ENCODE data around the gene SPEG.

Gene SPEG

DNA sequence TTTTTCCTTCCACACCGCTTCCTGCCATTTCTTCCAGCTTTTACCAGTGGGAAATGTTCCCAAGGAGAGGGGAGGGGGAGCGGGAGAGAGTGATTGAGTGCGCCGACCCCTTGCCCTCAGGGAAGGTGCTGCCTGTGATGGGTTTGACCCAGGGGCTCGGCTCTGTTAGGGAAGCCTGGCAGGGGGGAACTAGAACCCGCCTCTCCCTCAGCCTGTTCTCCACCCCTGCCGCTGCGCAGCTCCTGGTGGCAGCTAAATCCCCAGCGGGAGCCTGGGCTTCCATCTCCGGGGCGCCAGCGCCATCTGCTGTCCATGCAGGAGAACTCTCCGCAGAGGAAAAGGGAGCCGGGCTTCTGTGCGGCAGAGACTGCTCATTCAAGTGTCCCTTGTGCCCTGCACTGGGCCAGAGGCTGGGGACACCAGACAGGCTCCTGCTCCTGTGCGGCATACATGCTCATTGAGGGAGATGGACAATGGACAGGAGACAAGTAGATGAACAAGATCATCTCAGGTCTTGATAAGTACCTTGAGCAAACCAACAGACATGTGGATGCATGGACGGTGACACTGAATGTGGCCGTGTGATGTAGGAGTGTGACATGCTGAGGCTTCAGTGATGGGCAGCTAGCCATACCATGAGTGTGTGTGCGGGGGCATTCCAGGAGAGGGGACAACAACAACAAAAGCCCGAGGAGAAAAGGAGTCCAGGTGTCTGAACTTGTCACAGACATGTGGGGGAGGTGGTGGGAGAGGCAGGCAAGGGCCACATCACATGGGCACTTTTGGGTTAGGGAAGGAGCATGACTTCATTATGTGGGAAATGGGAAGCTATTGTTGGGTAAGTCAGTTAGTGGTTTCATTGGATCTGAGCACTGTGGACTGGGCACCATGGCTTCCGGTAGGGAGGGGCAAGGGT lies 95.7 kb downstream of the SPEG start:
- peak; percentile 86 for DNase-seq
- in situ Hi-C loops (cut with HindIII; ENCODE audit: low pct_ligation_motif_present, low pct_unique_long_range_greater_than_20kb, low sequenced_read_pairs), result no loop called here

DNA sequence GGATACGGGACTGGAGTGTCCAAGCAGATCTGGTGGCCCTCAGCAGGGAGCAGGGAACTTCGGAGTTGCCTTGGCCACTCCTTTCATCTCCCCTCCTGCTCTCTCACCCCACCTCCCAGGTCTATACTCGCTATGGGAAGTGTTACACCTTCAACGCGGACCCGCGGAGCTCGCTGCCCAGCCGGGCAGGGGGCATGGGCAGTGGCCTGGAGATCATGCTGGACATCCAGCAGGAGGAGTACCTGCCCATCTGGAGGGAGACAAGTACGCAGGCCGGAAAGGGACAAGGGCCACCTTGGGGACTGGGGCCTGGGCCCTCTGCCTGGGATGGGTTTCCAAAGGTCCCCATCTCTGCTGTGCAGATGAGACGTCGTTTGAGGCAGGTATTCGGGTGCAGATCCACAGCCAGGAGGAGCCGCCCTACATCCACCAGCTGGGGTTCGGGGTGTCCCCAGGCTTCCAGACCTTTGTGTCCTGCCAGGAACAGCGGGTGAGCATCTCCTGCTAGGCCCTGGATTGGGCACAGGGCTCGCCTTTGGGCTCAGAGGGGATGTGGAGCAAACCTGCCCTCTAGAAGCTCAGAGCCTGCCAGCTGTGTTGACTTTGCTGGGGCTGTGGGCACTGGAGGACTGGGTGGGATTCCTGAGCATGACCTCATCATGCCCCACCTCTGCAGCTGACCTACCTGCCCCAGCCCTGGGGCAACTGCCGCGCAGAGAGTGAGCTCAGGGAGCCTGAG lies 97.2 kb downstream of the SPEG start:
- in situ Hi-C loops (cut with HindIII; ENCODE audit: low pct_ligation_motif_present, low pct_unique_long_range_greater_than_20kb, low sequenced_read_pairs), result no loop called here
- DNase-seq, result no peak

DNA sequence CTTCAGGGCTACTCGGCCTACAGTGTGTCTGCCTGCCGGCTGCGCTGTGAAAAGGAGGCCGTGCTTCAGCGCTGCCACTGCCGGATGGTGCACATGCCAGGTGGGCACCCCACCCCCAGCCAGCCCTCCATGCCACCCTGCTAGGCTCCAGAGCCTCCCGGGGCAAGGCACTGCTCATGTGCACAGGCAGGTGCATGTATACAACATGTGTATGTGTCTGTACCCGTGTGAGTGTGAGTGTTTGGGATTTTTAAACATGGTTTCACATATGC lies 97.7 kb downstream of the SPEG start:
- no peak for DNase-seq
- in situ Hi-C loops (cut with HindIII; ENCODE audit: low pct_ligation_motif_present, low pct_unique_long_range_greater_than_20kb, low sequenced_read_pairs), result no loop called here

DNA sequence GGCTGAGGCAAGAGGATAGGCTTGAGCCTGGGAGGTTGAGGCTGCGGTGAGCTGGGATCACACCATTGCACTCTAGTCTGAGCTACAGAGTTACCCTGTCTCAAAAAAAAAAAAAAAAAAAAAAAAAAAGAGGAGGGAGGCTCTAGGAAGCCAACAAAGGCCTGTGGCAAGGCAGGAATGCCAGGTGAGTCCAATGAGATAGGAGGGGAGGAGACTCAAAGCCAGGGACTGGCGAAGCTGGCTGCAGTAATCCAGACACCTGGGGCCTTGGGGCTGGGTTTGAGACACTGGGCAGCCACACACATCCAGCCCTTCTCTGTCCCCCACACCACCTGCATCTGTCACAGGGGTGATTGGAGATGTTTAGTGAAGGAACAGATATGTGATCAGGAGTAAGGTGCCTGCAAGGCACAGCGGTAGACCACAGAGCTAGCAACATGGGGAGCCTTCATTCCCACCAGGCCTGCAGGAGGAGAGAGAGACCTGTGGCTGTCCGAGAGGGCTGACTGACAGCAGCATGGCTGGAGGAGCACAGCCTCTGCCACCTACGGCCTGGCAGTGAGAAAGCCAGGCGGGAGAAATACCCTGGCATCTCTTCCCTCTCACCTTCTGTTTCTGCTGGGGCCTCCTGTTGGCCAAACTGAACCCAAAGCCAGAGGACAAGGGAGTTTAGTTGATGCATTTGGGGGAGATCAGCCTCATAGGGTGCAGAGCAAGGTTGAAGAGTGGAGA lies 99.5 kb downstream of the SPEG start:
- no peak for DNase-seq
- in situ Hi-C loops (cut with HindIII; ENCODE audit: low pct_ligation_motif_present, low pct_unique_long_range_greater_than_20kb, low sequenced_read_pairs), result no loop called here

DNA sequence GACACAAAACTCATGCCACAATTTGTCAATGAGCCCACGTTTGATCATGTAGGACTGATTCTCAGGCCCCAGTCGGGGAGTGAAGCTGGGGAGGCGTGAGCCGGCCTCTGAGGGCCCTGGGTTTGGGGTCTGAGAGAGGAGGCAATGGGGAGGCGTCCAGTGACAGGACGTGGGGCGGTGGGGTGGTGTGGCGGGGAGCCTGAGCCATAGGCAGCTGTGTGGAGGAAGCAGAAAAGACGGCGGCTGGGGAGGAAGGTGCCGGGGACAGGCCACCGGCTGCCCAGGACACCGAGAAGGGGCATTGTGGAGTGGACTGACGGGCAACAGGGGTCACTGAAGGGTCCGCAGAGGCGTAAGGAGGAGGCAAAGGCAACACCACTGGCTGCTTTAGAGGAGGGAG lies 101.8 kb downstream of the SPEG start:
- in situ Hi-C loops (cut with HindIII; ENCODE audit: low pct_ligation_motif_present, low pct_unique_long_range_greater_than_20kb, low sequenced_read_pairs), result no loop called here
- DNase-seq, result no peak

- in situ Hi-C loops (cut with HindIII; ENCODE audit: low pct_ligation_motif_present, low pct_unique_long_range_greater_than_20kb, low sequenced_read_pairs), result no loop called here
- DNase-seq, result no peak
Observed at GRCh38 chr2:219536967-219537366, 102.3 kb downstream of the SPEG start.

- DNase-seq, result no peak
- in situ Hi-C loops (cut with HindIII; ENCODE audit: low pct_ligation_motif_present, low pct_unique_long_range_greater_than_20kb, low sequenced_read_pairs), result no loop called here
Observed at GRCh38 chr2:219537657-219538488, 103.2 kb downstream of the SPEG start.

GRCh38 chr2:219538504-219538951 lies 103.9 kb downstream of the SPEG start:
- no peak for DNase-seq
- in situ Hi-C loops (cut with HindIII; ENCODE audit: low pct_ligation_motif_present, low pct_unique_long_range_greater_than_20kb, low sequenced_read_pairs), result no loop called here

GRCh38 chr2:219538956-219539788 lies 104.5 kb downstream of the SPEG start:
- DNase-seq, result no peak
- in situ Hi-C loops (cut with HindIII; ENCODE audit: low pct_ligation_motif_present, low pct_unique_long_range_greater_than_20kb, low sequenced_read_pairs), result no loop called here

- no peak for DNase-seq
- in situ Hi-C loops (cut with HindIII; ENCODE audit: low pct_ligation_motif_present, low pct_unique_long_range_greater_than_20kb, low sequenced_read_pairs), result no loop called here
Observed at GRCh38 chr2:219539926-219540678, 105.5 kb downstream of the SPEG start.

DNA sequence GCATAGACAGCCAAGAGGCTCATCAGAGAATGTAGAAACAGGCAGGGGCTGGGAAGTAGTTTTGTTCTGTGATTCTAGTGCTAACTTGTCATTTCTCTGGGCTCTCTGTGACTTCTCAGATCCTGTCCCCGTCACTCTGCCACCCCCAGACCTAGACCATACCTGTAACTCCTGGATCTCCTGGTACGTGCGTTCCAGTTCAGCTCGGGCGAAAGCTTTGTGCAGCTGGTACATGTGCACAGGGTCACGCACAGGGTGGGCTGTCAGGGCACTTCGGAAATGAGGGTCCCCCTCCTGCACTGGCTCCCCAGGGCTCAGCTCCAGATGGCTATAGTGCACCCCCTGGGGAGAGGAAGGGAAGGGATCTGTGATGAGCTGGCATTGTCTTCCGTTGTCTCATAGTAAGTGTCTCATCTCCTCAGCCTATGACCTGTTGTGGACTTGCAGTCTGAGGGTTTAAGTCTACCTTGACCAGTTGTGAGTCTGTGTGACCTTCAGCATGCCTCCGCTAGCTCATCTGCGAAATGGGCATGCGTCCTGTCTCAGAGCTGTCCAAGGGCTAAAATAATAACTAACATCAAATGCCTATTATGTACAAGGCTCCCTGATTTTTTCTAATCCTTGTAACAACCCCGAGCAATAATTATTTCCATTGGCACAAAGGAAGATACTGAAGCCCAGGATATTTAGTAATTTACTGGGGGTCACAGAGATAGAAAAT lies 106.3 kb downstream of the SPEG start:
- in situ Hi-C loops (cut with HindIII; ENCODE audit: low pct_ligation_motif_present, low pct_unique_long_range_greater_than_20kb, low sequenced_read_pairs), result no loop called here
- no peak for DNase-seq

DNA sequence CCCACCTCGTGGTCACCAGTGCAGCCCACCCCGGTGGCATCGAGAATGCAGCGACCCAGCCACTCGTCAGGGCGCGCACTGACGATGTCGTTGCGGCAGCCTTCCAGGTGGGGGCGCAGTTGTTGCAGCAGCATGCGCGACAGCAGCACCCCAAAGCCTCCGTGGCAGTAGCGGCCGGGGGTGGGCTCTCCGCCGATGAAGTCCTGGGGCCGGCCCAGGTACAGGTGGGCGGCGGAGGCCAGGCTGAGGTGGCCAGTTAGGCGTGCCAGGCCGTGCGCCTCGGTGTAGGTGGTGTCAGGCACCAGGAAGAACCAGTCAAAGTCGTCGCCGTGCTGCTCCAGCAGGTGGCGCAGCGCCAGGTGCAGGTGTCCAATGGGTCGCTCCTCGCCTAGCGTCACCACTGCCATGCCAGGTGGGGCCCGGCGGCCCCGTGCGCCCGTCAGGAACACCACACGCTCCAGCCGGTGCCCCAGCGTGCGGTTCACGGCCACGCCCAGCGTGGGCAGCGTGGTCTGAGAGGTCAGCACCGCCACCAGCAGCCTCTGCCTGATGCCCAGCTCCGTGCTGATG lies 107.1 kb downstream of the SPEG start:
- peak; percentile 77 for DNase-seq
- in situ Hi-C loops (cut with HindIII; ENCODE audit: low pct_ligation_motif_present, low pct_unique_long_range_greater_than_20kb, low sequenced_read_pairs), result no loop called here

GRCh38 chr2:219542931-219543595 lies 108.4 kb downstream of the SPEG start:
- in situ Hi-C loops (cut with HindIII; ENCODE audit: low pct_ligation_motif_present, low pct_unique_long_range_greater_than_20kb, low sequenced_read_pairs), result no loop called here
- peak; percentile 63 for DNase-seq

- peak; percentile 99 for DNase-seq
- in situ Hi-C loops (cut with HindIII; ENCODE audit: low pct_ligation_motif_present, low pct_unique_long_range_greater_than_20kb, low sequenced_read_pairs), result no loop called here
Observed at GRCh38 chr2:219543596-219544358, 109.1 kb downstream of the SPEG start, which contains the start of the genes CHPF and TMEM198. Gene CHPF, minus strand, starts transcription at chr2:219543809. Its CDS starts 271 bp downstream, at chr2:219543538. Gene TMEM198, plus strand, starts transcription at chr2:219544028. Its CDS starts 700 bp downstream, at chr2:219544728.

DNA sequence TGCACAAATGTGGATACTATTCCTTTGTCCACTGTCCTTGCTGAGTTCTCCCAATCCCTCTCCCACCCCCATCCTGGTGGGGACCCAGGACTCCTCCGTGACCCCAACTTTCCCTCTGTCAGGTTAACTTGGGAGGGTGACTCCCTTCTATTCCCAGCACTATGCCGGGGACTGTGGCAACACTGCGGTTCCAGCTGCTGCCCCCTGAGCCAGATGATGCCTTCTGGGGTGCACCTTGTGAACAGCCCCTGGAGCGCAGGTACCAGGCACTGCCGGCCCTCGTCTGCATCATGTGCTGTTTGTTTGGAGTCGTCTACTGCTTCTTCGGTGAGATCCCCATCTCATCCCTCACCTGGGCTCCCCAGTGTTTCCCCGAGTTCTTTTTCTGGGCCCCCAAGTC lies 109.9 kb downstream of the SPEG start:
- no peak for DNase-seq
- in situ Hi-C loops (cut with HindIII; ENCODE audit: low pct_ligation_motif_present, low pct_unique_long_range_greater_than_20kb, low sequenced_read_pairs), result no loop called here

Data from ACHN (cell line).